Activated naive CD8-positive, alpha-beta T cell treated with anti-CD3 and anti-CD28 coated beads, Interleukin-2, amount 10 ng/mL, durations not matched to agents 7 days and 5 days (primary cell): ENCODE measurements around the gene ERCC6. TPM values are rescaled to one million over a fixed set of nuclear protein-coding genes. Genes with fewer than 3 reads are reported as not detected.

Experiments
- ATAC-seq: fragments of 150-1000 bp; cut with Tn5 transposase; one replicate; pipeline ENCODE4 v1.10.0; 2021; ENCODE audit warnings: low read depth, moderate library complexity
- POLR2A ChIA-PET: fragments of 350-600 bp; sonication (Branson Sonifier 250); formaldehyde crosslinking; loops from one replicate; lab custom pipeline; 2021; ENCODE audit warnings: antibody characterized with exemption; lab: Charles Lee
- DNase-seq: peaks from one replicate; pipeline ENCODE4 v3.0.0; 2021
- H3K27ac Mint-ChIP-seq: one replicate; pipeline ENCODE4 v1.8.0; 2022; ENCODE audit warnings: mild to moderate bottlenecking, mixed read lengths
- H3K27me3 Mint-ChIP-seq: one replicate; pipeline ENCODE4 v1.8.0; 2022; ENCODE audit warnings: mild to moderate bottlenecking, moderate library complexity, mixed read lengths
- H3K36me3 Mint-ChIP-seq: one replicate; pipeline ENCODE4 v1.8.0; 2021; ENCODE audit warnings: mild to moderate bottlenecking, mixed read lengths
- H3K4me1 Mint-ChIP-seq: one replicate; pipeline ENCODE4 v1.8.0; 2021; ENCODE audit warnings: mixed read lengths
- H3K4me3 Mint-ChIP-seq: one replicate; pipeline ENCODE4 v1.8.0; 2022; ENCODE audit warnings: mild to moderate bottlenecking, moderate library complexity, mixed read lengths
- H3K9me3 Mint-ChIP-seq: one replicate; pipeline ENCODE4 v1.8.0; 2021; ENCODE audit warnings: mixed read lengths
- total RNA-seq, 2 experiments: library from RNA; stranded (reverse); gene quantifications; one replicate each; pipeline ENCODE4 v1.2.3, GENCODE V29; 2021

ERCC6 gene
- total RNA-seq, 2 experiments from 2014 or later: 31.8 to 34.8 TPM

- Mint-ChIP-seq H3K27me3 (peaks cover 17% of the 10 kb centered on the region), H3K4me1 (peaks cover 8% of the 10 kb centered on the region), H3K4me3 (no peak overlapping the region), H3K9me3 (peaks cover 2% of the 10 kb centered on the region), H3K36me3 (no peaks in the 10 kb centered on the region), H3K27ac (no peak overlapping the region)
- POLR2A ChIA-PET: no interaction called here
- ATAC-seq: no peak
- DNase-seq: no peak
These were observed 25.6 kb upstream of the ERCC6 start for GRCh38 chr10:49564461-49565009.

- peaks cover 21% of the 10 kb centered on the region for H3K27me3 Mint-ChIP-seq
- DNase-seq: no peak
These were observed 24.0 kb upstream of the ERCC6 start for GRCh38 chr10:49562893-49563292.

GRCh38 chr10:49560526-49560925, 21.6 kb upstream of the ERCC6 start:
- H3K36me3 Mint-ChIP-seq: no peaks in the 10 kb centered on the region
- POLR2A ChIA-PET: no interaction called here
- DNase-seq: no peak
- no peak for ATAC-seq
- H3K4me1 Mint-ChIP-seq: peaks cover 1% of the 10 kb centered on the region
- no peak overlapping the region for H3K27ac Mint-ChIP-seq
- H3K9me3 Mint-ChIP-seq: peaks cover 2% of the 10 kb centered on the region
- H3K27me3 Mint-ChIP-seq: peaks cover 19% of the 10 kb centered on the region
- H3K4me3 Mint-ChIP-seq: no peak overlapping the region

More at GRCh38 chr10:49562893-49563292, 24.0 kb upstream of the ERCC6 start:
- peaks cover 2% of the 10 kb centered on the region for H3K9me3 Mint-ChIP-seq
- H3K36me3 Mint-ChIP-seq: no peaks in the 10 kb centered on the region
- POLR2A ChIA-PET: no interaction called here
- ATAC-seq: no peak
- H3K4me1 Mint-ChIP-seq: peaks cover 1% of the 10 kb centered on the region
- no peak overlapping the region for H3K27ac Mint-ChIP-seq
- no peak overlapping the region for H3K4me3 Mint-ChIP-seq

GRCh38 chr10:49559476-49559875, 20.6 kb upstream of the ERCC6 start:
- DNase-seq: no peak
- Mint-ChIP-seq H3K27me3 (peaks cover 12% of the 10 kb centered on the region), H3K9me3 (peaks cover 4% of the 10 kb centered on the region), H3K27ac (no peak overlapping the region), H3K36me3 (no peaks in the 10 kb centered on the region), H3K4me1 (peaks cover 1% of the 10 kb centered on the region), H3K4me3 (no peak overlapping the region)
- no peak for ATAC-seq
- POLR2A ChIA-PET: no interaction called here

- Mint-ChIP-seq H3K27me3 (peaks cover 13% of the 10 kb centered on the region), H3K9me3 (peaks cover 4% of the 10 kb centered on the region), H3K36me3 (no peaks in the 10 kb centered on the region), H3K4me1 (peaks cover 1% of the 10 kb centered on the region), H3K27ac (no peak overlapping the region), H3K4me3 (no peak overlapping the region)
- no peak for ATAC-seq
- DNase-seq: no peak
- POLR2A ChIA-PET: no interaction called here
These were observed 19.3 kb upstream of the ERCC6 start for GRCh38 chr10:49558190-49558589.

- H3K4me1 Mint-ChIP-seq: no peaks in the 10 kb centered on the region
These were observed 18.8 kb upstream of the ERCC6 start for GRCh38 chr10:49557681-49558080.

GRCh38 chr10:49556723-49557122, 17.8 kb upstream of the ERCC6 start:
- Mint-ChIP-seq H3K27ac (no peak overlapping the region), H3K36me3 (no peaks in the 10 kb centered on the region), H3K9me3 (peaks cover 4% of the 10 kb centered on the region), H3K27me3 (peaks cover 27% of the 10 kb centered on the region), H3K4me1 (no peaks in the 10 kb centered on the region), H3K4me3 (no peak overlapping the region)
- DNase-seq (no peak), ATAC-seq (no peak)
- POLR2A ChIA-PET: no interaction called here

More at GRCh38 chr10:49557681-49558080, 18.8 kb upstream of the ERCC6 start:
- Mint-ChIP-seq H3K27me3 (peaks cover 18% of the 10 kb centered on the region), H3K27ac (no peak overlapping the region), H3K9me3 (peaks cover 4% of the 10 kb centered on the region), H3K36me3 (no peaks in the 10 kb centered on the region), H3K4me3 (no peak overlapping the region)
- POLR2A ChIA-PET: no interaction called here
- no peak for ATAC-seq
- DNase-seq: no peak

- no peaks in the 10 kb centered on the region for H3K36me3 Mint-ChIP-seq
- H3K4me1 Mint-ChIP-seq: no peaks in the 10 kb centered on the region
- DNase-seq (no peak), ATAC-seq (no peak)
- no peak overlapping the region for H3K4me3 Mint-ChIP-seq
- POLR2A ChIA-PET: no interaction called here
- peaks cover 4% of the 10 kb centered on the region for H3K9me3 Mint-ChIP-seq
- no peak overlapping the region for H3K27ac Mint-ChIP-seq
- peaks cover 25% of the 10 kb centered on the region for H3K27me3 Mint-ChIP-seq
These were observed 13.4 kb upstream of the ERCC6 start for GRCh38 chr10:49552277-49552676.

GRCh38 chr10:49550563-49550962, 11.6 kb upstream of the ERCC6 start:
- POLR2A ChIA-PET: no interaction called here
- no peak for ATAC-seq
- Mint-ChIP-seq H3K27ac (no peak overlapping the region), H3K9me3 (peaks cover 5% of the 10 kb centered on the region), H3K36me3 (peaks cover 3% of the 10 kb centered on the region), H3K4me1 (no peaks in the 10 kb centered on the region), H3K27me3 (peaks cover 26% of the 10 kb centered on the region), H3K4me3 (no peak overlapping the region)
- DNase-seq: no peak

GRCh38 chr10:49549640-49550346, 10.9 kb upstream of the ERCC6 start:
- Mint-ChIP-seq H3K27me3 (peaks cover 26% of the 10 kb centered on the region), H3K4me1 (no peaks in the 10 kb centered on the region), H3K4me3 (no peak overlapping the region), H3K27ac (no peak overlapping the region), H3K9me3 (peaks cover 5% of the 10 kb centered on the region), H3K36me3 (peaks cover 3% of the 10 kb centered on the region)
- DNase-seq (no peak), ATAC-seq (no peak)
- POLR2A ChIA-PET: no interaction called here

GRCh38 chr10:49543604-49544003, 4.7 kb upstream of the ERCC6 start:
- ATAC-seq (no peak), DNase-seq (no peak)
- Mint-ChIP-seq H3K4me1 (peaks cover 11% of the 10 kb centered on the region), H3K27me3 (peaks cover 8% of the 10 kb centered on the region), H3K27ac (no peak overlapping the region), H3K9me3 (peaks cover 11% of the 10 kb centered on the region), H3K36me3 (peaks cover 3% of the 10 kb centered on the region), H3K4me3 (no peak overlapping the region)
- POLR2A ChIA-PET: no interaction called here

GRCh38 chr10:49542353-49542752, 3.4 kb upstream of the ERCC6 start:
- peaks cover 11% of the 10 kb centered on the region for H3K9me3 Mint-ChIP-seq
- peaks cover 8% of the 10 kb centered on the region for H3K27me3 Mint-ChIP-seq
- no peak overlapping the region for H3K4me3 Mint-ChIP-seq
- no peak for DNase-seq
- POLR2A ChIA-PET: no interaction called here
- H3K27ac Mint-ChIP-seq: no peak overlapping the region
- peaks cover 3% of the 10 kb centered on the region for H3K36me3 Mint-ChIP-seq
- peaks cover 16% of the 10 kb centered on the region for H3K4me1 Mint-ChIP-seq
- ATAC-seq: no peak

- peaks cover 8% of the 10 kb centered on the region for H3K27me3 Mint-ChIP-seq
- H3K36me3 Mint-ChIP-seq: peaks cover 3% of the 10 kb centered on the region
- no peak overlapping the region for H3K27ac Mint-ChIP-seq
- H3K4me1 Mint-ChIP-seq: peaks cover 17% of the 10 kb centered on the region
- peaks cover 11% of the 10 kb centered on the region for H3K9me3 Mint-ChIP-seq
- POLR2A ChIA-PET: no interaction called here
- no peak for ATAC-seq
- no peak for DNase-seq
- no peak overlapping the region for H3K4me3 Mint-ChIP-seq
These were observed 2.8 kb upstream of the ERCC6 start for GRCh38 chr10:49541762-49542161.

GRCh38 chr10:49540056-49540797, 1.3 kb upstream of the ERCC6 start:
- ATAC-seq: no peak
- Mint-ChIP-seq H3K27ac (no peak overlapping the region), H3K4me1 (peaks cover 27% of the 10 kb centered on the region), H3K9me3 (peaks cover 7% of the 10 kb centered on the region), H3K27me3 (peaks cover 5% of the 10 kb centered on the region), H3K36me3 (peaks cover 5% of the 10 kb centered on the region), H3K4me3 (peak overlapping the region; percentile 92)
- no peak for DNase-seq
- POLR2A ChIA-PET: no interaction called here
